ENCODE data around the gene SMAD3.

SMAD3 gene

GRCh38 chr15:67166280-67167009 lies 101.0 kb downstream of the SMAD3 start:
- Histone ChIP-seq H3K27ac (replicated peaks) (no peak overlapping the region), H3K4me3 (replicated peaks; ENCODE audit: insufficient read depth, low read length) (no peak overlapping the region)

GRCh38 chr15:67167091-67167490 lies 101.7 kb downstream of the SMAD3 start:
- DNase-seq (ENCODE audit: low read depth in 1 of 2, low spot score in 1 of 2) = no peak
- TF ChIP-seq SPI1 (IDR thresholded peaks at IDR 0.05; ENCODE audit: borderline replicate concordance, low read depth) = no peak
- Histone ChIP-seq H3K27me3 (ENCODE audit: insufficient read depth, poor library complexity, severe bottlenecking) (no peaks in the 10 kb centered on the region), H3K27ac (replicated peaks) (no peak overlapping the region), H3K4me3 (replicated peaks; ENCODE audit: insufficient read depth, low read length) (no peak overlapping the region)

More at GRCh38 chr15:67166280-67167009, 101.0 kb downstream of the SMAD3 start:
- TF ChIP-seq, protein P1, sequence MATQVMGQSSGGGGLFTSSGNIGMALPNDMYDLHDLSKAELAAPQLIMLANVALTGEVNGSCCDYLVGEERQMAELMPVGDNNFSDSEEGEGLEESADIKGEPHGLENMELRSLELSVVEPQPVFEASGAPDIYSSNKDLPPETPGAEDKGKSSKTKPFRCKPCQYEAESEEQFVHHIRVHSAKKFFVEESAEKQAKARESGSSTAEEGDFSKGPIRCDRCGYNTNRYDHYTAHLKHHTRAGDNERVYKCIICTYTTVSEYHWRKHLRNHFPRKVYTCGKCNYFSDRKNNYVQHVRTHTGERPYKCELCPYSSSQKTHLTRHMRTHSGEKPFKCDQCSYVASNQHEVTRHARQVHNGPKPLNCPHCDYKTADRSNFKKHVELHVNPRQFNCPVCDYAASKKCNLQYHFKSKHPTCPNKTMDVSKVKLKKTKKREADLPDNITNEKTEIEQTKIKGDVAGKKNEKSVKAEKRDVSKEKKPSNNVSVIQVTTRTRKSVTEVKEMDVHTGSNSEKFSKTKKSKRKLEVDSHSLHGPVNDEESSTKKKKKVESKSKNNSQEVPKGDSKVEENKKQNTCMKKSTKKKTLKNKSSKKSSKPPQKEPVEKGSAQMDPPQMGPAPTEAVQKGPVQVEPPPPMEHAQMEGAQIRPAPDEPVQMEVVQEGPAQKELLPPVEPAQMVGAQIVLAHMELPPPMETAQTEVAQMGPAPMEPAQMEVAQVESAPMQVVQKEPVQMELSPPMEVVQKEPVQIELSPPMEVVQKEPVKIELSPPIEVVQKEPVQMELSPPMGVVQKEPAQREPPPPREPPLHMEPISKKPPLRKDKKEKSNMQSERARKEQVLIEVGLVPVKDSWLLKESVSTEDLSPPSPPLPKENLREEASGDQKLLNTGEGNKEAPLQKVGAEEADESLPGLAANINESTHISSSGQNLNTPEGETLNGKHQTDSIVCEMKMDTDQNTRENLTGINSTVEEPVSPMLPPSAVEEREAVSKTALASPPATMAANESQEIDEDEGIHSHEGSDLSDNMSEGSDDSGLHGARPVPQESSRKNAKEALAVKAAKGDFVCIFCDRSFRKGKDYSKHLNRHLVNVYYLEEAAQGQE (IDR thresholded peaks at IDR 0.05; ENCODE audit: insufficient replicate concordance, low read depth) = no peak
- TF ChIP-seq SPI1 (IDR thresholded peaks at IDR 0.05; ENCODE audit: borderline replicate concordance, low read depth) = no peak
- no peak for TF ChIP-seq POLR2AphosphoS5 (IDR thresholded peaks at IDR 0.05; ENCODE audit: low read depth)
- H3K27me3 ChIP-seq (ENCODE audit: insufficient read depth, poor library complexity, severe bottlenecking) = no peaks in the 10 kb centered on the region
- DNase-seq (ENCODE audit: low read depth in 1 of 2, low spot score in 1 of 2) = no peak

DNA sequence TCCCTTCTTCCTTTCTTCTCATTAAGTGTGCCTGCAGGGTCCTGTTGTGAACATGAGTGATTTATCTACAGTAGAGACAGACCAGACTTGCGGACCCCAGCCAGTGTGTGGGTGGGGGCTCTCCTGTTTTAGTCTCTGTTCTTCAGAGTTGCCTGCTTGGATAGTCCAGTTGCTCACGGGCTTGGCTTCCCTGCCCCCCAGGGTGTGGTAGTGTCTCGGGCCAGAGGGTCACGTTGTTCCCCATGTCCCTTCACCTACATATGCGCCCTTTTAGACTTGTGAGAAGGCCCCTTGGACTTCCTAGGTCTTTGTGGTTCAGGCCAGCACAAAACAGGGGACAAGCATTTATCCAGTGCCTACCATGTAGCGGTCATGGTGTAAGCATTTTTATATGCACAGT lies 103.3 kb downstream of the SMAD3 start:
- no peak overlapping the region for H3K4me3 ChIP-seq (replicated peaks; ENCODE audit: insufficient read depth, low read length)
- no peak for DNase-seq (ENCODE audit: low read depth in 1 of 2, low spot score in 1 of 2)
- H3K27me3 ChIP-seq (ENCODE audit: insufficient read depth, poor library complexity, severe bottlenecking) = no peaks in the 10 kb centered on the region
- TF ChIP-seq GABPA (IDR thresholded peaks at IDR 0.05; ENCODE audit: low read depth) = no peak
- TF ChIP-seq, protein P2, sequence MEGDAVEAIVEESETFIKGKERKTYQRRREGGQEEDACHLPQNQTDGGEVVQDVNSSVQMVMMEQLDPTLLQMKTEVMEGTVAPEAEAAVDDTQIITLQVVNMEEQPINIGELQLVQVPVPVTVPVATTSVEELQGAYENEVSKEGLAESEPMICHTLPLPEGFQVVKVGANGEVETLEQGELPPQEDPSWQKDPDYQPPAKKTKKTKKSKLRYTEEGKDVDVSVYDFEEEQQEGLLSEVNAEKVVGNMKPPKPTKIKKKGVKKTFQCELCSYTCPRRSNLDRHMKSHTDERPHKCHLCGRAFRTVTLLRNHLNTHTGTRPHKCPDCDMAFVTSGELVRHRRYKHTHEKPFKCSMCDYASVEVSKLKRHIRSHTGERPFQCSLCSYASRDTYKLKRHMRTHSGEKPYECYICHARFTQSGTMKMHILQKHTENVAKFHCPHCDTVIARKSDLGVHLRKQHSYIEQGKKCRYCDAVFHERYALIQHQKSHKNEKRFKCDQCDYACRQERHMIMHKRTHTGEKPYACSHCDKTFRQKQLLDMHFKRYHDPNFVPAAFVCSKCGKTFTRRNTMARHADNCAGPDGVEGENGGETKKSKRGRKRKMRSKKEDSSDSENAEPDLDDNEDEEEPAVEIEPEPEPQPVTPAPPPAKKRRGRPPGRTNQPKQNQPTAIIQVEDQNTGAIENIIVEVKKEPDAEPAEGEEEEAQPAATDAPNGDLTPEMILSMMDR (IDR thresholded peaks at IDR 0.05; ENCODE audit: insufficient read depth, low read length) = no peak
- TF ChIP-seq, protein P1 (IDR thresholded peaks at IDR 0.05; ENCODE audit: insufficient replicate concordance, low read depth) = no peak
- TF ChIP-seq POLR2AphosphoS5 (IDR thresholded peaks at IDR 0.05; ENCODE audit: low read depth) = no peak
- no peak for TF ChIP-seq SPI1 (IDR thresholded peaks at IDR 0.05; ENCODE audit: borderline replicate concordance, low read depth)
- H3K27ac ChIP-seq (replicated peaks) = no peak overlapping the region

- TF ChIP-seq GABPA (IDR thresholded peaks at IDR 0.05; ENCODE audit: low read depth) = no peak
- Histone ChIP-seq H3K27me3 (ENCODE audit: insufficient read depth, poor library complexity, severe bottlenecking) (no peaks in the 10 kb centered on the region), H3K27ac (replicated peaks) (no peak overlapping the region), H3K4me3 (replicated peaks; ENCODE audit: insufficient read depth, low read length) (no peak overlapping the region)
- DNase-seq (ENCODE audit: low read depth in 1 of 2, low spot score in 1 of 2) = no peak
Observed at GRCh38 chr15:67170143-67170925, 104.9 kb downstream of the SMAD3 start.

DNA sequence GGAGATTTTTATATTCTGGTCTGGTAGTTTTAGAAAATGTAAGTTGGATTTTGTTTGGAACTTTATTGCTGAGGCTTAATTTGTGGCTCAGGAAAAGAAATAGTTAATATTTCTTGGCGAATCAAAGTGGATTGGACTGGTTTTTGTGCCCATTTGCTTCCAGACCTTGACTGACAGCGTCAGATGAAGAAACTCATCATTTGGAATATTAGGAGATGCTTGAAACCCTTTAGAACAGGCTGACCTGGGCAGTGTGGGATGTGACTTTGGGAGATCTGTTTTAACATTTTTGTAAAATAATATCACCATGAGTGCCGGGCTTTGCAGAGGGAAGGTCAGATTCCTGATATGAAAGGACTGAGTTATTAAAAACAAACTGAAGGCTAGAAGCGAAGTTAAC lies 106.1 kb downstream of the SMAD3 start:
- DNase-seq (ENCODE audit: low read depth in 1 of 2, low spot score in 1 of 2) = no peak
- no peak for TF ChIP-seq POLR2AphosphoS5 (IDR thresholded peaks at IDR 0.05; ENCODE audit: low read depth)
- TF ChIP-seq, protein P2 (IDR thresholded peaks at IDR 0.05; ENCODE audit: insufficient read depth, low read length) = no peak
- TF ChIP-seq, protein P1 (IDR thresholded peaks at IDR 0.05; ENCODE audit: insufficient replicate concordance, low read depth) = no peak
- no peak for TF ChIP-seq GABPA (IDR thresholded peaks at IDR 0.05; ENCODE audit: low read depth)
- no peak for TF ChIP-seq SPI1 (IDR thresholded peaks at IDR 0.05; ENCODE audit: borderline replicate concordance, low read depth)
- Histone ChIP-seq H3K4me3 (replicated peaks; ENCODE audit: insufficient read depth, low read length) (no peak overlapping the region), H3K27me3 (ENCODE audit: insufficient read depth, poor library complexity, severe bottlenecking) (no peaks in the 10 kb centered on the region), H3K27ac (replicated peaks) (no peak overlapping the region)
